HepG2 (cell line): ENCODE data around the gene GRM8. TPM values are rescaled to one million over a fixed set of nuclear protein-coding genes. Genes with fewer than 3 reads are reported as not detected.

ENCODE experiments used
- ATAC-seq: fragments of 200-7000 bp; cut with Tn5 transposase; 3 replicates; pipeline ENCODE4 v1.9.1; 2020; ENCODE audit warnings: mild to moderate bottlenecking, moderate library complexity
- BruUV-seq: library from RNA; stranded (reverse); fragments of 400-500 nt; replicated peaks from 2 replicates; lab custom pipeline; 2021; lab: Mats Ljungman, UMichigan
- CTCF ChIA-PET: fragments of 300-600 bp; formaldehyde crosslinking; extraction: SDS; loops from one replicate; lab custom pipeline; 2021; ENCODE audit warnings: low total read pairs, inconsistent platforms, low intra/inter-chr PET ratio; lab: Yijun Ruan, JAX
- POLR2A ChIA-PET: fragments of 350-600 bp; sonication (Branson Sonifier 250); formaldehyde crosslinking; loops from one replicate; lab custom pipeline; 2020; ENCODE audit warnings: antibody characterized with exemption, inconsistent platforms; lab: Yijun Ruan, JAX
- DNase-seq: peaks from one replicate; pipeline ENCODE4 v3.0.0-alpha.2; 2015; ENCODE audit warnings: low spot score
- FAIRE-seq: peaks from 3 replicates; lab custom pipeline; 2011; peaks lifted over from hg19 to GRCh38; lab: Jason Lieb, UNC
- H2AFZ ChIP-seq: one replicate; pipeline ENCODE4 v1.6.1; 2011; ENCODE audit warnings: low read length, inconsistent platforms
- H3K27ac ChIP-seq: fragments of 300-600 bp; 3 replicates; pipeline ENCODE4 v1.8.0; 2011; ENCODE audit warnings: mixed run types, mild to moderate bottlenecking, mixed read lengths, low read length, inconsistent platforms; ENCODE audit not compliant: insufficient read depth; ENCODE audit errors: extremely low read length
- H3K27me3 ChIP-seq, 2 experiments: fragments of 200-600 bp in 1 of 2; 2 replicates in 1 of 2; 3 replicates in 1 of 2; pipeline versions ENCODE4 v1.6.0 to v1.8.0; 2011; ENCODE audit warnings: low read length in 2 of 2, mild to moderate bottlenecking in 2 of 2, moderate library complexity in 2 of 2, inconsistent platforms in 1 of 2; ENCODE audit not compliant: insufficient read depth in 2 of 2, control insufficient read depth in 1 of 2
- H3K36me3 ChIP-seq, 2 experiments: fragments of 200-600 bp in 1 of 2; replicated peaks in 1 of 2; 2 replicates in 1 of 2; 3 replicates in 1 of 2; pipeline versions ENCODE4 v1.5.1 to v1.8.0; 2011; ENCODE audit warnings: low read length in 2 of 2, inconsistent platforms in 1 of 2; ENCODE audit not compliant: insufficient read depth in 2 of 2, control insufficient read depth in 1 of 2
- H3K4me1 ChIP-seq: 2 replicates; pipeline ENCODE4 v1.5.1; 2012; ENCODE audit warnings: low read length, inconsistent platforms; ENCODE audit not compliant: insufficient read depth
- H3K4me2 ChIP-seq: 2 replicates; pipeline ENCODE4 v1.6.0; 2011; ENCODE audit warnings: low read depth, low read length, inconsistent platforms
- H3K4me3 ChIP-seq, 3 experiments: fragments of 200-600 bp in 1 of 3; sonication (generic), shearing (Covaris generic) in 1 of 3; replicated peaks in 1 of 3; 2 replicates each; pipeline ENCODE4 v1.5.1; 2011 to 2016; ENCODE audit warnings: low read length in 3 of 3, inconsistent platforms in 2 of 3, low read depth in 2 of 3, mild to moderate bottlenecking in 2 of 3, control low read depth in 1 of 3, mixed read lengths in 1 of 3; ENCODE audit not compliant: insufficient read depth in 1 of 3
- H3K79me2 ChIP-seq: one replicate; pipeline ENCODE4 v1.6.1; 2011; ENCODE audit warnings: low read length, inconsistent platforms; ENCODE audit not compliant: insufficient read depth
- H3K9ac ChIP-seq: 2 replicates; pipeline ENCODE4 v1.6.0; 2011; ENCODE audit warnings: mild to moderate bottlenecking, low read depth, low read length, inconsistent platforms; ENCODE audit not compliant: insufficient read depth
- H3K9me3 ChIP-seq: 2 replicates; pipeline ENCODE4 v1.5.1; 2012; ENCODE audit warnings: mild to moderate bottlenecking, low read length
- H4K20me1 ChIP-seq: 2 replicates; pipeline ENCODE4 v1.6.0; 2011; ENCODE audit warnings: inconsistent platforms, mild to moderate bottlenecking, low read length, moderate library complexity; ENCODE audit not compliant: insufficient read depth
- AKAP8 ChIP-seq: sonication (generic); formaldehyde crosslinking; IDR thresholded peaks from 2 replicates; pipeline ENCODE4 v1.5.1; 2020; ENCODE audit warnings: mild to moderate bottlenecking, missing genetic modification reagents
- CBX5 ChIP-seq: sonication (generic); formaldehyde crosslinking; IDR thresholded peaks from 2 replicates; pipeline ENCODE4 v1.4.0; 2020; ENCODE audit warnings: missing genetic modification reagents, borderline replicate concordance
- CCDC6 ChIP-seq: sonication (generic); formaldehyde crosslinking; IDR thresholded peaks from 2 replicates; pipeline ENCODE4 v1.8.1; 2022; ENCODE audit warnings: mild to moderate bottlenecking, missing genetic modification reagents, moderate library complexity
- GFI1 ChIP-seq: sonication (generic); formaldehyde crosslinking; IDR thresholded peaks from 2 replicates; pipeline ENCODE4 v1.5.0; 2020; ENCODE audit warnings: missing genetic modification reagents, mild to moderate bottlenecking, borderline replicate concordance
- MAF1 ChIP-seq: sonication (generic); formaldehyde crosslinking; IDR thresholded peaks from 2 replicates; pipeline ENCODE4 v1.5.0; 2020; ENCODE audit warnings: missing genetic modification reagents, borderline replicate concordance
- NBN ChIP-seq: fragments of 450-650 bp; conservative IDR thresholded peaks from 2 replicates; pipeline ENCODE4 v1.6.1; 2017
- NR2C2 ChIP-seq: sonication (generic); formaldehyde crosslinking; IDR thresholded peaks from 2 replicates; pipeline ENCODE4 v1.4.0; 2020; ENCODE audit warnings: missing genetic modification reagents, mild to moderate bottlenecking, moderate library complexity, borderline replicate concordance
- PRMT3 ChIP-seq: sonication (generic); formaldehyde crosslinking; IDR thresholded peaks from 2 replicates; pipeline ENCODE4 v1.8.1; 2022; ENCODE audit warnings: low read depth, mild to moderate bottlenecking, moderate library complexity, missing genetic modification reagents, borderline replicate concordance
- RARA ChIP-seq: IDR thresholded peaks from 2 replicates; pipeline ENCODE4 v1.6.1; 2016; ENCODE audit warnings: missing genetic modification reagents, missing compliant biosample characterization
- RBAK ChIP-seq: sonication (generic); formaldehyde crosslinking; IDR thresholded peaks from 2 replicates; pipeline ENCODE4 v1.5.1; 2020; ENCODE audit warnings: mild to moderate bottlenecking, missing genetic modification reagents
- RFXANK ChIP-seq: IDR thresholded peaks from 2 replicates; pipeline ENCODE4 v1.6.1; 2016
- SRSF1 ChIP-seq: fragments of 200-400 bp; formaldehyde crosslinking; optimal IDR thresholded peaks from 2 replicates; pipeline ENCODE3; 2017; ENCODE audit warnings: mild to moderate bottlenecking, low read depth, low read length, moderate library complexity
- ZNF354B ChIP-seq: sonication (generic); formaldehyde crosslinking; IDR thresholded peaks from 2 replicates; pipeline ENCODE4 v1.8.0; 2022; ENCODE audit warnings: mild to moderate bottlenecking, missing genetic modification reagents
- ZNF530 ChIP-seq: sonication (generic); formaldehyde crosslinking; IDR thresholded peaks from 2 replicates; pipeline ENCODE4 v1.5.0; 2020; ENCODE audit warnings: low read depth, mild to moderate bottlenecking, missing genetic modification reagents
- in situ Hi-C: cut with HindIII; loops from 2 replicates; pipeline ENCODE4 v1.10.0; 2017; ENCODE audit warnings: low pct_unique_long_range_greater_than_20kb; ENCODE audit not compliant: extremely low pct_ligation_motif_present
- intact Hi-C: fragments of 100-400 bp; cut with micrococcal nuclease; formaldehyde crosslinking; loops from one replicate; pipeline ENCODE4 v1.10.0; 2022; ENCODE audit not compliant: unreplicated experiment
- polyA plus RNA-seq, 8 experiments: library from polyadenylated mRNA; depleted of rRNA in 3 of 8; stranded (reverse) in 7 of 8; unstranded in 1 of 8; fragments of >200 nt; fragmentation: Illumina TruSeq in 4 of 8; extraction: Trizol in 4 of 8; gene quantifications; 2 replicates each; pipeline versions ENCODE4 v1.2.1 to v1.2.3, GENCODE V29; 2011 to 2016; ENCODE audit warnings: low read depth in 4 of 8, missing spikeins in 1 of 8, mixed read lengths in 1 of 8; ENCODE audit not compliant: insufficient read depth in 1 of 8
- total RNA-seq, 5 experiments: library from RNA; depleted of rRNA; stranded (reverse); fragments of >200 nt; fragmentation: Illumina TruSeq; extraction: Trizol; gene quantifications; 2 replicates each; pipeline ENCODE4 v1.2.3, GENCODE V29; 2016; ENCODE audit warnings: low read depth in 1 of 5
- TF ChIP-seq, protein P1 (sequence below): sonication (generic); formaldehyde crosslinking; IDR thresholded peaks from 2 replicates; pipeline ENCODE4 v1.5.0; 2020; ENCODE audit warnings: missing genetic modification reagents
- TF ChIP-seq, protein P2 (sequence below): sonication (generic); formaldehyde crosslinking; IDR thresholded peaks from 2 replicates; pipeline ENCODE4 v1.8.1; 2023; ENCODE audit warnings: mild to moderate bottlenecking, moderate library complexity, missing genetic modification reagents

Gene GRM8
- total and polyA plus RNA-seq, 2 of the 13 experiments (the other 11 are each of a cell fraction or from before 2014, with no cell fraction given): not detected

DNA sequence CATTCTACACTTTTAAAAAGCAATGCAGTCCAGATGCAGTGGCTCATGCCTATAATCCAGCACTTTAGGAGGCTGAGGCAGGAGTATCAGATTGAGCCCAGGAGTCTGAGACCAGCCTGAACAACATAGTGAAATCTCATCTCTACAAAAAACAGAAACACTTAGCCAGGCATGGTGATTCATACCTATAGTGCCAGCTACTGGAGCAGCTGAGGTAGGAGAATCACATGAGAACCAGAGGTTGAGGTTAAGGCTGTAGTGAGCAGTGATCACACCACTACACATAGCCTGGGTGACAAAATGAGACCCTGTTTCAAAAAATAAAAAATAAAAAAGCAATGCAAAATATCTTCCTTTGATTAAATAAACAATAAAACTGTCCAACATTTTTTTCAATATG is 205.2 kb downstream of the GRM8 start:
- Histone ChIP-seq H3K4me1 (no peaks in the 10 kb centered on the region), H3K9me3 (no peaks in the 10 kb centered on the region), H4K20me1 (no peaks in the 10 kb centered on the region), H2AFZ (no peak overlapping the region), H3K27me3 (no peaks in the 10 kb centered on the region), H3K79me2 (no peaks in the 10 kb centered on the region), H3K4me3 (no peak overlapping the region), H3K9ac (no peak overlapping the region), H3K36me3 (no peaks in the 10 kb centered on the region), H3K4me2 (no peak overlapping the region), H3K27ac (no peak overlapping the region)
- FAIRE-seq: no peak
- in situ Hi-C loops: no loop called here
- ATAC-seq: no peak
- no peak for DNase-seq
- no peak for TF ChIP-seq SRSF1
- TF ChIP-seq ZNF354B (CRISPR knock-in tag): no peak
- TF ChIP-seq RARA: no peak
- no peak for TF ChIP-seq RFXANK (CRISPR knock-in tag)
- TF ChIP-seq AKAP8 (CRISPR knock-in tag): no peak
- no peak for TF ChIP-seq MAF1 (CRISPR knock-in tag)
- TF ChIP-seq ZNF530 (CRISPR knock-in tag): no peak
- TF ChIP-seq, protein P1, sequence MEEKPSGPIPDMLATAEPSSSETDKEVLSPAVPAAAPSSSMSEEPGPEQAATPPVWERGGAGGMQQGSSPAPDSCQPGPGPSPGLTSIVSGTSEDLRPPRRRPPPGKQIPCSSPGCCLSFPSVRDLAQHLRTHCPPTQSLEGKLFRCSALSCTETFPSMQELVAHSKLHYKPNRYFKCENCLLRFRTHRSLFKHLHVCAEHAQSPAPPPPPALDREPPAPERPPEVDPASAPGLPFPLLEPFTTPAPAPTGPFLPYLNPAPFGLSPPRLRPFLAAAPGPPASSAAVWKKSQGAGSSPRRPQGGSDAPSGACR (CRISPR knock-in tag): no peak
- no peak for TF ChIP-seq NR2C2 (CRISPR knock-in tag)
- no peak for TF ChIP-seq PRMT3 (CRISPR knock-in tag)
- TF ChIP-seq CCDC6 (CRISPR knock-in tag): no peak
- no peak for TF ChIP-seq RBAK (CRISPR knock-in tag)
- TF ChIP-seq, protein P2, sequence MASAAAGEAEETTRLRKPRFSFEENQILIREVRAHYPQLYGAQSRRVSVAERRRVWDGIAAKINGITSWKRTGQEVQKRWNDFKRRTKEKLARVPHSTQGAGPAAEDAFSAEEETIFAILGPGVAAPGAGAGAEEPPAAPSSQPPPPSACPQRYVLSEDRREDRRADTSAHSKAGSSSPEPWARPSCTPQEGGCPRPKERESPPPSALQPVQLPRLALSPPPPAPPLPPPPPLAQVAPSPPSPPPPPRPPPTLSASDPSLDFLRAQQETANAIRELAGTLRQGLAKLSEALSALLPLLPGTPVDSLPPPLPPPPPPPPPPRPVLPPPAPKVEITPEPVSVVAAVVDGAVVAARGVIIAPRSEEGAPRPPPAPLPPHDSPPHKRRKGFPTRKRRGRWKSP (CRISPR knock-in tag): no peak
- TF ChIP-seq GFI1 (CRISPR knock-in tag): no peak
- TF ChIP-seq NBN: no peak
- no peak for TF ChIP-seq CBX5 (CRISPR knock-in tag)
- ChIA-PET POLR2A (no interaction called here), CTCF (no interaction called here)
- intact Hi-C loops: no loop called here
- no TSS peak for BruUV-seq
